PC-3 (cell line): ENCODE measurements around the gene ANKRD60. TPM values are rescaled to one million over a fixed set of nuclear protein-coding genes. Genes with fewer than 3 reads are reported as not detected.

ENCODE experiments used
- ATAC-seq: fragments of 200-7000 bp; cut with Tn5 transposase; 2 replicates; pipeline ENCODE4 v1.9.1; 2020; ENCODE audit warnings: mild to moderate bottlenecking, moderate library complexity
- BruUV-seq: library from RNA; stranded (reverse); fragments of 400-500 nt; replicated peaks from 2 replicates; lab custom pipeline; 2021; lab: Mats Ljungman, UMichigan
- CTCF ChIA-PET: fragments of 300-600 bp; sonication (Branson Sonifier 250); formaldehyde crosslinking; loops from one replicate; lab custom pipeline; 2022; ENCODE audit warnings: antibody characterized with exemption; lab: Charles Lee
- POLR2A ChIA-PET: fragments of 300-600 bp; sonication (Branson Sonifier 250); formaldehyde crosslinking; loops from one replicate; lab custom pipeline; 2022; ENCODE audit warnings: antibody characterized with exemption; ENCODE audit not compliant: unreplicated experiment; lab: Charles Lee
- DNase-seq: peaks from one replicate; pipeline ENCODE4 v3.0.0-alpha.2; 2015
- H2AFZ ChIP-seq: fragments of 300-600 bp; sonication (generic); 2 replicates; pipeline ENCODE4 v1.6.0; 2016; ENCODE audit warnings: antibody characterized with exemption, low read length
- H3F3A ChIP-seq: fragments of 300-600 bp; sonication (generic); one replicate; pipeline ENCODE4 v1.6.0; 2017; ENCODE audit warnings: antibody characterized with exemption, low read length, control low read depth, mild to moderate bottlenecking; ENCODE audit not compliant: unreplicated experiment
- H3K27ac ChIP-seq: fragments of 300-600 bp; sonication (generic); 2 replicates; pipeline ENCODE4 v1.5.1; 2016; ENCODE audit warnings: mild to moderate bottlenecking, low read length
- H3K27me3 ChIP-seq: fragments of 300-600 bp; sonication (generic); 2 replicates; pipeline ENCODE4 v1.6.1; 2016; ENCODE audit warnings: low read length, mixed read lengths
- H3K36me3 ChIP-seq: fragments of 300-600 bp; sonication (generic); 2 replicates; pipeline ENCODE4 v1.6.1; 2016; ENCODE audit warnings: low read depth, mixed run types, low read length, mixed read lengths
- H3K4me1 ChIP-seq: fragments of 300-600 bp; sonication (generic); 2 replicates; pipeline ENCODE4 v1.5.1; 2016; ENCODE audit warnings: low read length; ENCODE audit not compliant: insufficient read depth
- H3K4me2 ChIP-seq: fragments of 300-600 bp; sonication (generic); 2 replicates; pipeline ENCODE4 v1.6.0; 2016; ENCODE audit warnings: low read length
- H3K4me3 ChIP-seq: fragments of 300-600 bp; sonication (generic); 2 replicates; pipeline ENCODE4 v1.5.1; 2016; ENCODE audit warnings: mild to moderate bottlenecking, low read length, mixed read lengths
- H3K79me2 ChIP-seq: fragments of 300-600 bp; sonication (generic); 2 replicates; pipeline ENCODE4 v1.6.1; 2017; ENCODE audit warnings: low read length, mixed read lengths
- H3K9ac ChIP-seq: fragments of 300-600 bp; sonication (generic); 2 replicates; pipeline ENCODE4 v1.6.0; 2016; ENCODE audit warnings: mild to moderate bottlenecking, low read length
- H3K9me2 ChIP-seq: fragments of 300-600 bp; sonication (generic); replicated peaks from 2 replicates; pipeline ENCODE4 v1.6.1; 2016; ENCODE audit warnings: mixed run types, low read length, mixed read lengths
- H3K9me3 ChIP-seq: fragments of 300-600 bp; sonication (generic); 2 replicates; pipeline ENCODE4 v1.6.1; 2016; ENCODE audit warnings: low read length, mixed read lengths
- H4K20me1 ChIP-seq: fragments of 300-600 bp; sonication (generic); 2 replicates; pipeline ENCODE4 v1.6.1; 2016; ENCODE audit warnings: low read length, mixed read lengths
- EZH2 ChIP-seq: fragments of 300-600 bp; sonication (generic); IDR thresholded peaks from one replicate; pipeline ENCODE4 v1.6.1; 2017; ENCODE audit warnings: antibody characterized with exemption, mild to moderate bottlenecking, low read length; ENCODE audit not compliant: unreplicated experiment
- EZH2phosphoT487 ChIP-seq: fragments of 300-600 bp; sonication (generic); IDR thresholded peaks from 2 replicates; pipeline ENCODE4 v1.6.1; 2018; ENCODE audit warnings: mild to moderate bottlenecking, antibody characterized with exemption, low read length, borderline replicate concordance
- intact Hi-C: fragments of 100-400 bp; cut with micrococcal nuclease; formaldehyde crosslinking; loops from 2 replicates; pipeline ENCODE4 v1.9.0; 2023
- total RNA-seq: library from RNA; depleted of rRNA; stranded (reverse); fragments of >200 nt; gene quantifications from 2 replicates; pipeline ENCODE4 v1.2.3, GENCODE V29; 2014
- TF ChIP-seq, protein P1 (sequence below): fragments of 300-600 bp; sonication (generic); conservative IDR thresholded peaks from 2 replicates; pipeline ENCODE4 v1.5.1; 2017; ENCODE audit warnings: antibody characterized with exemption, low read depth, mild to moderate bottlenecking, low read length

The ANKRD60 gene
- total RNA-seq, 1 experiment from 2014 or later, result not detected

DNA sequence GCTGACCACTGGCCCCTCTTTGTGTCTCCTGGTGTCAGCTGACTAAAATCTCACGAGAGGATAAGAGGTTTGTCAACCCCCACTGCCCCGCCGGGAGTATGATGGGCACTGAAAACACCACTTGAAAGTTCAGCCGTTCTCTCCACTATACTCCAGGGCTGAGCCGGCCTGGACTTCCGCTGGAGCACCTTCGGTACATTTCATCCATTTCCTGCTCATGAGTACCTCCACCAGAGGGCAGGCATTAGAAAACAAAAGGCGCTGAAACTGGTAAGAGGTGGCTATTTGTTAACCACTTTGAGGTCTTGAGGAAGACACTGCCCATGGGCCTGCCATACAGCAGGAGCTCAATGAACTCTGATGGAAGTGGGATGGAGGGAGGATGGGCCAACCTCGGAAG lies 17.9 kb upstream of the ANKRD60 start:
- no peak for TF ChIP-seq EZH2phosphoT487
- TF ChIP-seq EZH2, result no peak
- TF ChIP-seq, protein P1, sequence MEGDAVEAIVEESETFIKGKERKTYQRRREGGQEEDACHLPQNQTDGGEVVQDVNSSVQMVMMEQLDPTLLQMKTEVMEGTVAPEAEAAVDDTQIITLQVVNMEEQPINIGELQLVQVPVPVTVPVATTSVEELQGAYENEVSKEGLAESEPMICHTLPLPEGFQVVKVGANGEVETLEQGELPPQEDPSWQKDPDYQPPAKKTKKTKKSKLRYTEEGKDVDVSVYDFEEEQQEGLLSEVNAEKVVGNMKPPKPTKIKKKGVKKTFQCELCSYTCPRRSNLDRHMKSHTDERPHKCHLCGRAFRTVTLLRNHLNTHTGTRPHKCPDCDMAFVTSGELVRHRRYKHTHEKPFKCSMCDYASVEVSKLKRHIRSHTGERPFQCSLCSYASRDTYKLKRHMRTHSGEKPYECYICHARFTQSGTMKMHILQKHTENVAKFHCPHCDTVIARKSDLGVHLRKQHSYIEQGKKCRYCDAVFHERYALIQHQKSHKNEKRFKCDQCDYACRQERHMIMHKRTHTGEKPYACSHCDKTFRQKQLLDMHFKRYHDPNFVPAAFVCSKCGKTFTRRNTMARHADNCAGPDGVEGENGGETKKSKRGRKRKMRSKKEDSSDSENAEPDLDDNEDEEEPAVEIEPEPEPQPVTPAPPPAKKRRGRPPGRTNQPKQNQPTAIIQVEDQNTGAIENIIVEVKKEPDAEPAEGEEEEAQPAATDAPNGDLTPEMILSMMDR, result peak; percentile 77
- Histone ChIP-seq H3K27me3 (no peaks in the 10 kb centered on the region), H3K9me3 (no peaks in the 10 kb centered on the region), H3K4me3 (no peak overlapping the region), H3K9ac (no peak overlapping the region), H3F3A (peaks cover under 1% of the 10 kb centered on the region), H3K4me1 (peaks cover 13% of the 10 kb centered on the region), H3K27ac (no peak overlapping the region), H3K4me2 (no peak overlapping the region), H2AFZ (no peak overlapping the region), H4K20me1 (no peaks in the 10 kb centered on the region), H3K36me3 (peaks cover 7% of the 10 kb centered on the region; the same call in 1 of the 2 replicates), H3K79me2 (no peaks in the 10 kb centered on the region), H3K9me2 (no peaks in the 10 kb centered on the region)
- BruUV-seq, result no TSS peak
- CTCF ChIA-PET, result interaction anchor here (0.6 kb wide), 1 partner anchor 202 kb away, joined by 4 read pairs; no protein-coding TSS in a partner anchor
- DNase-seq, result peak; percentile 59
- POLR2A ChIA-PET, result interaction anchor here (0.5 to 0.6 kb wide), 2 partner anchors 67 to 111 kb away, joined by 4 read pairs; no protein-coding TSS in a partner anchor
- intact Hi-C loops, result loop anchor here (1.0 kb wide), 1 partner anchor 201 kb away; no protein-coding TSS in a partner anchor
- peak; percentile 38; the same call in 1 of the 2 replicates for ATAC-seq

GRCh38 chr20:58245931-58246330 lies 17.5 kb upstream of the ANKRD60 start:
- Histone ChIP-seq H3F3A (no peaks in the 10 kb centered on the region), H3K9me3 (no peaks in the 10 kb centered on the region), H3K9ac (no peak overlapping the region), H3K27me3 (no peaks in the 10 kb centered on the region), H3K4me1 (peaks cover 9% of the 10 kb centered on the region), H3K4me2 (no peak overlapping the region), H3K36me3 (peaks cover 7% of the 10 kb centered on the region; the same call in 1 of the 2 replicates), H2AFZ (no peak overlapping the region), H4K20me1 (no peaks in the 10 kb centered on the region), H3K9me2 (no peaks in the 10 kb centered on the region), H3K79me2 (no peaks in the 10 kb centered on the region), H3K27ac (no peak overlapping the region), H3K4me3 (no peak overlapping the region)
- DNase-seq (no peak), ATAC-seq (no peak)
- POLR2A ChIA-PET, result interaction anchor here (0.6 kb wide), 1 partner anchor 112 kb away, joined by 4 read pairs; no protein-coding TSS in a partner anchor
- intact Hi-C loops, result loop anchor here (1.0 kb wide), 1 partner anchor 201 kb away; no protein-coding TSS in a partner anchor
- BruUV-seq, result no TSS peak
- CTCF ChIA-PET, result interaction anchor here (0.6 kb wide), 2 partner anchors 88 to 202 kb away, joined by 4 read pairs; no protein-coding TSS in a partner anchor
- no peak for TF ChIP-seq EZH2phosphoT487
- TF ChIP-seq EZH2, result no peak

GRCh38 chr20:58245181-58245891 lies 16.9 kb upstream of the ANKRD60 start:
- ChIA-PET CTCF (interaction anchor here (0.6 kb wide), 1 partner anchor 89 kb away, joined by 4 read pairs; no protein-coding TSS in a partner anchor), POLR2A (interaction anchor here (0.6 kb wide), 1 partner anchor 112 kb away, joined by 4 read pairs; no protein-coding TSS in a partner anchor)
- Histone ChIP-seq H3K79me2 (no peaks in the 10 kb centered on the region), H3K9me2 (no peaks in the 10 kb centered on the region), H3K9ac (no peak overlapping the region), H3K27me3 (no peaks in the 10 kb centered on the region), H3K27ac (no peak overlapping the region), H3K4me3 (no peak overlapping the region), H3K4me1 (peaks cover 4% of the 10 kb centered on the region; the same call in 1 of the 2 replicates), H2AFZ (no peak overlapping the region), H3F3A (no peaks in the 10 kb centered on the region), H3K4me2 (no peak overlapping the region), H3K9me3 (no peaks in the 10 kb centered on the region), H4K20me1 (no peaks in the 10 kb centered on the region), H3K36me3 (peaks cover 5% of the 10 kb centered on the region; the same call in 1 of the 2 replicates)
- no TSS peak for BruUV-seq
- ATAC-seq (no peak), DNase-seq (no peak)
- TF ChIP-seq EZH2 (no peak), EZH2phosphoT487 (no peak)
- TF ChIP-seq, protein P1, result no peak
- intact Hi-C loops, result no loop called here
